ENCODE data around the gene LGR4. TPM values are rescaled to one million over a fixed set of nuclear protein-coding genes. Genes with fewer than 3 reads are reported as not detected.

Gene LGR4
- polyA plus RNA-seq, 1 donor: 27.0 TPM

- DNase-seq: no peak
Measured at GRCh38 chr11:27427183-27427980, 45.2 kb downstream of the LGR4 start.

- DNase-seq: no peak
Measured at GRCh38 chr11:27425814-27426213, 46.8 kb downstream of the LGR4 start.

DNA sequence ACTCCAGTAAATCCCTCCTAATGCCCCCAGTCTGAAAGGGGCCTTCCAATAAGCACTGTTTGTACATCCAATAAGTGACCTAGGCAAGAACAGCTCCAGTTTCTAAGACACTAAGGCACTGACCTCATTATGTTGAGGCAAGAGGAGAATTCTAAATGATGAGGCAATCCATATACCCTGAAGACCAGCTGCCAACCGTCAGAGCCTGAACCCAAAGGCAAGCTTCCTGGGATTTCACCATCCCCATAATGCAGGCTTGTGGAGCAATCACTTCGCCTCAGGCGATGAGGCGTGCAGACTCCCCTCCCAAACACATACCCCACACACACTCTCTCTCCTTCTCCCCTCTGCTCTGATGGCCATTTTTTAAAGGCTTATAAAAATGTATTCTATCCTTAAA lies 49.5 kb downstream of the LGR4 start:
- DNase-seq: no peak

DNA sequence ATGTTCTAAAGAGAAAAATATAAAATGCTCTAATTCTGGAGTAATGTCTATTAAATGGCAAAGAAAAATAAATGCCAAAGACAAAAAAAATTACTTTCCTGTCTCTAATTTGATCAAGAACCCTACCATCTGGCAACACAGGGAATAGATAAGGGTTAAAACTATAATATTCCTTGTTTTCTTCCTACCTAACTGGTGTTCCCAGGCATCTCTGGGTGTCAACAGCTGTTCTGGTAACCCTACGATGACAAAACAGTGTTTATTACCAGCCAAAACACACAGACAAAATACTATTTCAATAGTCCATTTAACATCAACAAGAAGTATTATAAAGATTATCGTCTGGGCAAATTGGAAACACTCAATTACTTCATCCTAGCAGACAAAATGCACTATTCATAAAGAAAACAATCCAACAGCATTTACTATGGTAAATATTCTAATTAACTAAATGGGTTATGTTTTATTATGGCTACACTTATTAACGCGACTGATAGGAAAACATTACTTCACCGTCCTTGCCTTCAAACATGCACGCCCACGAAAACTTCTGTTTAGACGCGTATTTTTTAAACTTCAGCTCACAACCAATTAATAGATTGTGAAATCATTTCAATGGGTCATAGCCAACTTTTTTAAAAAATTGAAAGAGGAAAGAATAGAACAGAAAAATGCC lies 50.6 kb downstream of the LGR4 start:
- no peak for DNase-seq

DNA sequence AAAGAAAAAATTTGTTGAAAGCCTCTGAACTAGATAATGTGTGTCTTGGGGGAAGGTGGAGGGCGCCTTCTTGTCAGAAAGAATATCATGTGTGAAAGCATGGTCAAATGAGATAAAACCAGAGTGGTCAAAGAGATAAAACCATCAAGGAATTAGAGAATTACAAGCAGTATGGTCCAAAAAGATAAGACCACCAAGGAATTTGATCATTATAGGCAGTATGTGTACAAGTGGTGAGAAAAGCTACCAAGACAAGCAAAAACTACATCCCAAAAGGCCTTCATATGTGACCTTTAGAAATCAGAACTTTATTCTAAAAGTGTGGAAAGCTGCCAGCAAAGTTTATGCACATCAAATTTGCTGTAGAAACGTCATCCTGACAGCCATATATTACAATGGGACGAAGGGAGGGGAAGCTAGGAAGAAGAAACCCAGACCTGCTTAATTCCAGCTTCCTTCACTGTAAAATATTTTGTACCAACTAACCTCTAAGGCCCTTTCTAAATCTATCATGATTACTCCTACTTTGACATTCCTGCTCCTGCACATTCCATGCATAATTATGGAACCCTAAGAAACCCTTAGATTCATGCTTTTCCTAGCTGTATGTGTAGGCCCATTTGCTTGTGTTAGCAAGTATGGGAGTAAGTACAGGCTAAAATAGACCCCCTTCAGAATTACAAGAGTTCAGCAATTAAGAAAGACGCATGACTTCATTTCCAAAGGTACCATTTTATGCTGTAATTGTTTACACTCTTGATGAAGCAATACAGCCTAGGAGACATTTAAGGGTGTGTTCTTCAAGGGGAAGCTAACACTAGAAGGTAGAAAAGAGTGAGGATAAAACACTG lies 51.6 kb downstream of the LGR4 start:
- no peak for DNase-seq

- no peak for DNase-seq
Measured at GRCh38 chr11:27420217-27420616, 52.4 kb downstream of the LGR4 start.

GRCh38 chr11:27418356-27418755 lies 54.2 kb downstream of the LGR4 start:
- DNase-seq: no peak

GRCh38 chr11:27416568-27417176 lies 55.9 kb downstream of the LGR4 start:
- DNase-seq: no peak

DNA sequence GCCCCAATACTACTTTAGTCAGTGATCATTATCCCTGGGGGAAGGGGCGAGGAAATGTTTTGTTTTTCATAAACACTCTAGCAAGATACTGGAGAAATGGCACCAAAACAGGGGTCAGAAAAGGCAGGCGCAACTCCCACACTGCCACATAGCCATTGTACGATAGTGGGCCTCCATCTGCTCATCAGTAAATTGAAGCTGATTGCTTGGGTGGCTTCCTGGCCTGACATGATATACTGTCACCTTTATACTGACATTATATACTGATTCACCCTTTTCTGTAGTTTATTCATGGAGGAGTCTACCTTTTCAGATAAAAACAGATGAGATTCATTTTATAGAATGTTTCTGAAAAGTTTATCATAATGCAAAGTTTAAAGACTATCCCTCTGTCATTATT lies 57.9 kb downstream of the LGR4 start:
- DNase-seq: no peak

- DNase-seq: no peak
Measured at GRCh38 chr11:27413218-27413617, 59.4 kb downstream of the LGR4 start.

DNA sequence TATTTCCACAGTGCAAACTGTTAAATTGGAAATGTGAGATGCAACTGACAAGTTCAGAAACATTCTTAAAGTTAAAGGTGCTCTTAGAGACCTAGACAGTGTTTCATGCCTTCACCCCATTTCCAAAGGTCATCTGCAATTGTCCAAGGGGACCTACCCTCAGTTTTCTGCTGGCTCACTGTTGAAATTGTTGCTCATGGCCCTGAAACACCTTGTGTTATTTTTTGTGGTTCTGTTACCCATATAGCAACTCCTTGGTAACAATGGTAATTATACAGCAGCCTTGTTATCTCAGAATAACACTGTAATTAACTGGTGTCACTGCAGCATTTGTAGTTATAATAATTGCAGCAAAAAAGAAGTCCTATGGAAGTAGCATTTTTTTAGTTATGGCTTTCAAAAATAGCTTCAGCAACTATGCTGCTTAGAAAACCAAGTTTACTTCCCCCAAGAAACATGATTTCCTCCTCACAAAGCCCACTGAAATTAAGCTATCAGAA lies 60.3 kb downstream of the LGR4 start:
- DNase-seq: no peak

- no peak for DNase-seq
Measured at GRCh38 chr11:27411328-27411727, 61.3 kb downstream of the LGR4 start.

DNA sequence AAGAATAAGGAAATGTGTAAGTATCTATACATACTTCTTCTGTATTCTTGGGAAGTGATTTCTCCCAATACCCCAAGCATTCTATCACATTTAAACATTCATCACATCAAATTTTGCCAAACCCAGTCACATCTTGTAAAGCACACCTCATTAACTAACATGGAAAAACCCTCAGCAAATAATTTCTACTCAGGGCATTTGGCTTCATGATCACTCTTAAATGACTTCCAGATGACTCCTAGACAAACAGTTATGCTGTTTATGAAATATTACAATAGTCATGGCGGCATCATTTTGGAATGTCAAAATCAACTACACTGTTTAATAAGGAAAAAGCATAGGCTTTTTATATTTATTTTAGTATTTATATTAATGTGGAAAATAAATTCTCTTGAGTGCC lies 62.3 kb downstream of the LGR4 start:
- DNase-seq: no peak

- no peak for DNase-seq
Measured at GRCh38 chr11:27409742-27410141, 62.8 kb downstream of the LGR4 start.

DNA sequence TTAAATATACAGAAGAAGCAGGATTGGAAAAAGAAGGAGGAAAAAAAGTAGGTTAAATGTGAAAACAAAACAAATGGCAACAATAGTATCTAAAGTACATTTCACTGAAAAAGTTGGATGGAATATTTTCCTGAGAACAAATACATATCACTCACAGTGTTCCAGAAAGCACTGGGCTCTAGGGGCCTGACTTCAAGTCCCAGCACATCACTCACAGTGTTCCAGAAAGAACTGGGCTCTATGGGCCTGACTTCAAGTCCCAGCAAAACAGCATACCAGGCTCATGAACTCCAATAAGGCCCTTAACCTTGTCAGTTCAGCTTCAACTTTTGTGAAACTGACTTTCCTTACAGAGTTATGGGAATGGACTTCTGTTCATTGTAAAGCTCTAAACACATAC lies 63.5 kb downstream of the LGR4 start:
- DNase-seq: no peak

DNA sequence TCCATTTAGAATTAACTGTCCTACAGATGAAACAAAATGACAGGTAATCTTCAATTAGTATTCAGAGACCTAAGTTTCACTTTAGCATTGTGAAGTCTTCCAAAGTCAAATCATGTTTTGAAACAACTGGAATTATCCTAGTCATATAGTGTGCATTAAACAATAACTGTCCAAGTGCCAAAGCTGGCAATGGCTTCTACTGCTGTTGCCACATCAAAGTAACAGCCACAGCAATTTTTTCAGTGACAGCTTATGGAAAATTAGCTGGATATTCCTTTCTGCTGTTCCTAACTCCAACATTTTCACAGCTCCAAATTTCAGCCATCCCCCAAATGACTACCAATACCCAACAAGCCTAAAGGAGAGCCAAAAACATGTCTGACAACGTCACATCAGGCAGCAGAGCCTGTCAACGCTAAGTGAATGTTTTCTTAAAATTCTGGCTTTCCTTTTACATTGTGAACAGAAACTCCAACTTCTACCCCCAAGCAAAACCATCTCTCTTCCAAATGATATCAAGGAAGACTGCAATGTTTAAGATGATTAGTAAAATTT lies 64.3 kb downstream of the LGR4 start:
- DNase-seq: no peak

DNA sequence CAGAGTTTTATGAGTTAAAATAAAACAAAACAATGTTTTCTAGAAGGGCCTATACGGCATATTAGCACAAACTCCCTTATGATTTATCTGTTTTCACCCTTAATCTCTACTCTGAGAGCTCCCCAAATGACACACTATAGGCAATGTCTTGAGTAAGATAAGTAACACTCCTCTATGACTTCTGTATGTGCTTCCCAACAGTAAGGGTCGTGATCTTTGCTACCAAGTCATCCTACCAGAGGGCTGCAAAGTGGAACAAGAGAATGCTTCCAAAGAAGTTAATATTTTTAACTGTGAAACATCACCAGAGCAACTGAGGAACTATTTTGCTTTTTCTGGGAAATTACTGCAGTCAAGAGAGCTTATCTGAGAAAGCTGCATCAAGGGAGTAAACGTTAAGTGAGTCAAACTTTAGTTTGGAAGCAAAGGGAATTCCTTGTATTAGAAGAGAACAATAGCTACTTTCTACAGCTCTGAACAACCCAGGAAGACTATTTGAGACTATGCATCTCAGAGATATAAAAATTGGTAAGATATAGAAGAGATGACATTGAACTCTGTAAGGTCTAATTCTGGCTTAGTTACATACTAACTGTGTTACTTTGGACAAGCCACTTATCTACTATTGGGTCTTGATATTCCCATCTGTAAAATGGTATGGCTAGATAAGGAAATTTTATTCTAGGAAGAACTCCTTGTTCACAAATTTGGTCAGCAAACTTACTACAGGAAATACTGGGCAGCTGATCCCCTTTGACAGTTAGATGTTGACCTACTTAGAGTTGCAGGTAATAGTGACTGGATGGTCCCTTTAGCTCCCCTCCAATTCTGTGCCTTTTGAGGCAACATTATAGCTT lies 65.9 kb downstream of the LGR4 start:
- DNase-seq: no peak

GRCh38 chr11:27405134-27405533 lies 67.5 kb downstream of the LGR4 start:
- no peak for DNase-seq

- no peak for DNase-seq
Measured at GRCh38 chr11:27404427-27404826, 68.2 kb downstream of the LGR4 start.

DNA sequence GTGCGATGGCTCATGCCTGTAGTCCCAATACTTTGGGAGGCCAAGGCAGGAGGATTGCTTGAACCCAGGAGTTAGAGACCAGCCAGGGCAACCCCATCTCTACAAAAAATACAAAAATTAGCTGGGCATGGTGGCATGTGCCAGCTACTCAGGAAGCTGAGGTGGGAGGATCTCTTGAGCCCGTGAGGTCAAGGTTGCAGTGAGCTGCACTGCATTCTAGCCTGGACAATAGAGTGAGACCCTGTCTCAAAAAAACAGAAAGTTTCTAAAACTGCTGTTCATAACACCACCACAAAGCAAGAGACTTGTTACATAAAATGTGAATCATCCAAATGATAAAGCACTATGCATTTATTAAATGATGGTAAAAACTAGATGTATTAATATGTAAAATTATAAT lies 69.4 kb downstream of the LGR4 start:
- no peak for DNase-seq

DNA sequence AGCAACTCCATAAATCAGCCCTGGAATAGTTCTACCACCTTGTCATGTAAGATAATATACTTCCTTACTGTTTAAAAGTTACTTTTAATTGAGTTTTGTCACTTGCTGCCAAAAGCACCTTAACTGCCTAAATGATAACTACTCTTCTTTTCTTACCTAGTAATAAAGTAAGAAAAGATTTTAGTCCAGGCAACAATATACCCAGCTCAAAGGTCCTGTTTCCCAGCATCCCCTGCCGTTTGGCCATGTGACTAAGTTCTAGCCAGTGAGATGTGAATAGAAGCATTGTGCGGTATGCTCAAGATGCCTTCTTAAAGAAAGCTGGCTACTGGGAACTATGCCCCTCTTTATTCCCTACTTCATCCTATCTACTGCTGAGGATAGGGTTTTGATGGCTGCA lies 70.1 kb downstream of the LGR4 start:
- no peak for DNase-seq

Measured in hindlimb muscle (tissue), 1 donor.